HG03378 (cell line): ENCODE measurements around the gene CCDC112.

ENCODE experiments used
- ATAC-seq: cut with Tn5 transposase; IDR thresholded peaks from one replicate; pipeline ENCODE4 v1.9.1; 2021; ENCODE audit warnings: mild to moderate bottlenecking, moderate library complexity; ENCODE audit not compliant: unreplicated experiment

Gene CCDC112, protein sequence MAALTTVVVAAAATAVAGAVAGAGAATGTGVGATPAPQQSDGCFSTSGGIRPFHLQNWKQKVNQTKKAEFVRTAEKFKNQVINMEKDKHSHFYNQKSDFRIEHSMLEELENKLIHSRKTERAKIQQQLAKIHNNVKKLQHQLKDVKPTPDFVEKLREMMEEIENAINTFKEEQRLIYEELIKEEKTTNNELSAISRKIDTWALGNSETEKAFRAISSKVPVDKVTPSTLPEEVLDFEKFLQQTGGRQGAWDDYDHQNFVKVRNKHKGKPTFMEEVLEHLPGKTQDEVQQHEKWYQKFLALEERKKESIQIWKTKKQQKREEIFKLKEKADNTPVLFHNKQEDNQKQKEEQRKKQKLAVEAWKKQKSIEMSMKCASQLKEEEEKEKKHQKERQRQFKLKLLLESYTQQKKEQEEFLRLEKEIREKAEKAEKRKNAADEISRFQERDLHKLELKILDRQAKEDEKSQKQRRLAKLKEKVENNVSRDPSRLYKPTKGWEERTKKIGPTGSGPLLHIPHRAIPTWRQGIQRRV

DNA sequence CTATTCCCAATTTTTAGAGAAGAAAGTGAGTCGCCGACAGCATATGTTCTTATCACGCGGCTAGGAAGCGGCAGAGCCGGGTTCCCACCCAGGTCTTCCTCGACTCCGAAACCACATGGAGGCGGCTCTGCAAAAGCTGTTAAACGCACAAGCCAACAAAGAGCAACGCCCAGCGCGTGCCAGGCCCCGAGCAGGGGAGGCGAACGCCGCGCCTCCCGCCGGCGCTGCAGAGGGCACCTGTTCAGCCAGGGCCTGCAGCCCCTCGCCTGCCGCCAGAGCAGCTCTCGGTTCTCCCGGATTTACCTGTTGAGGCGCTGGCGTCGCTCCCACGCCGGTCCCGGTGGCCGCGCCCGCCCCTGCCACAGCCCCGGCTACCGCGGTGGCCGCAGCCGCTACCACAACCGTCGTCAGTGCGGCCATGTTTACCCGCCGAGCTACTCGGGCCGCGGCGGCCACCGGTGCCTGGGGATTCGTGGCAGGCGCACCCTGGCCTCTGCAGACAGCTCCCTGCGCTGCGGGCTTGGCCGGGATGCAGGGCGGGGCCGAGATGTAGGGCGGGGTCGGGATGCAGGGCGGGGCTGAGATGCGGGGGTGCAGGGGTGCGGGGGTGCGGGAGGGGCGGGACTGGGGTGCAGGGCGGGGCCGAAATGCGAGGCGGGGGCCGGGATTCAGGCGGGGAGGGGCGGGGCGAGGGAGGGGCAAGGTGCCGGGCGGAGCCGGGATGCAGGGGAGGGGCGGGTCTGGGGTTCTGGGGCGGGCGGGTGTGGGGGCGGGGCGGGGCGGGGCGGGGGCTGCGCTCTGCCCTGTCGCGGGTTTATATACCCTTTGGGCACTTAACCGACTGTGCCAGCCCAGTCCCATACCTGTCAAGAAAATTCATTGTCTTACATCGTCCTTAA, at the start of gene CCDC112:
Gene CCDC112, minus strand, starts transcription at position 531 of the 899 bp plus-strand sequence. Its CDS starts 111 bp downstream, at position 420.
- ATAC-seq = peak; percentile 73

DNA sequence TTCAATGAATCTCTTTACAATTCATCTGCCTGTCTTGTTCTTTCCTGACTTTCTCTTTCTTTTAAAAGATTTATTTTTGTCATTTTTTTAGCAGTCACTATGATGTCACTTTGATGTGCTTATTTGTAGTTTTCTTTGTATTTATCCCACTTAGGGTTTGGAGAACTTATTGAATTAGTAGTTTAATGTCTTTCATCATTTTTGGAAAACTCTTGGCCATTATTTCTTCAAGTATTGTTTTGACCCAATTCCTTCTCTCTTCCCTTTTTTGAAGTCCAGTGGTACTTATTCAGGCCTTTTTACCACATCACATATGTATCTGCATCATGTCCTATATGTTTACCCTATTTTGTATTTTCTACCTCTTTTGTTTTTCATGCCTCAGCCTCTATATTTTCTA, 48.9 kb upstream of the CCDC112 start:
- ATAC-seq = no peak

DNA sequence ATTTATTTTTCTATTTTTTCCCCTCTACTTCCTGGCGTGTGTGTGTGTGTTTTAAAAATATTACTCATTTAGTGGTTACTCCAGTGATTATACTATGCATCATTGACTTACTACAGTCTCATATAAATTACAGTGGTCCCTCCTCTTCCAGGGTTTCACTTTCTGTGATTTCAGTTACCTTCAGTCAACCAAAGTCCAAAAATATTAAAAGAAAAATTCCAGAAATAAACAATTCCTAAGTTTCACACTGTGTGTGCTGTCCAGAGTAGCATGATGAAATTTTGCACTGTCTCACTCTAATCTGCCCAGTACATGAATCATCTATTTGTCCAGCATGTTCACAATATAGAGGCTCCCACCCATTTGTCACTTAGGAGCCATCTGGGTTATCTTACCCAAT, 47.4 kb upstream of the CCDC112 start:
- ATAC-seq = no peak

DNA sequence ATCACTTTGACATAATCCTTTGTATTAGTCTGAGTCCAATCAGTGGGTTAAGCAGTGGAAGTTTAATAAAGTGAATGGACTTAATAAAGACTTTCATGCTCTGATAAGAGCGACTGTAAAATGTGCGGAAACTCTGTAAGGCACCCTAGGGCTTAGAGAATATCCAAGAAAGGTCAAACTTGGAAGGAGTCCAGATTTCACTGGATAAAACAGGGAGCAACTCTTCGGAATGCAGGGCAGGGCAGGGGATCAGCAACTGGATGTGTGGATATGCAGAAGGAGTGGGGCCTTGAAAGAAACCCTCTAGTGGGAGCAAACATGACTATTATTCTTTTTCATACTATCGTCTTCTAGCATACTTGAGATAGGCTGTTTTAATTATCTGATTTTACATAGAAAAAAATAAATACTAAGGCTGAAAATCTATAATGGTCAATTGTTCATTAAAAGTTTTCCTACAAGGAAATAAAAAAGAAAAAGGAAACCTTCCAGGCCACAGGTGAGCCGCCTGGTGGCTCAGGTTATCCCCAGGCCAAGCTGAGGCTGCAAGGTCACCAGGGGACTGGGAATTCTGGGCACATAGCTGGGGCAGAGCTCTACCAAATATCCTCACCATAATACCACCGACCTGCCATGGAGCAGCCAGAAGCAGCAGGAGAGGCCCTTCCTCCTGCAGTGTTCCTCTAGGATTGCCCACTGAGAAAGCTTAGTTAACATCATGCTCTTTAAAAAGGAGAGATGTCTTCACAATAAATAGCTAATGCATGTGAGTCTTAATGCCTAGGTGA, 46.3 kb upstream of the CCDC112 start:
- ATAC-seq = no peak

DNA sequence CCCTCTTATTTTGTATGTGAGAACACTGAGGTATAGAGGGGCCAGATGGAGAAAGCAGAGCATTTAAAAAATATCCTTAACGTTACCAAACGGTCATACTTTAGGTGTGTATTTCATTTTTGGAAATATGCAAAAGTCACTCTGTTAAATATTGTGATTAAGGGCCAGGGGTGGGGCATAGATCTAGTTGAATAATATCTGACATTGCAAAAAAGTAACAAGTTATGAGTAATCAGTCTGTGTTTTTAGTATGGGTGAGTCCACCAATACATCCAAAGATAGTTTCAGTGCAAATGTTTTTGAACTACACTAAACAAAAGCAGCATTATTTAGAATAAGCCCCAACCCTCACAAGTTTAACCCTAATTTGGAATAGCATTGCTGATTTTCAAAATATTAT, 45.3 kb upstream of the CCDC112 start:
- no peak for ATAC-seq

DNA sequence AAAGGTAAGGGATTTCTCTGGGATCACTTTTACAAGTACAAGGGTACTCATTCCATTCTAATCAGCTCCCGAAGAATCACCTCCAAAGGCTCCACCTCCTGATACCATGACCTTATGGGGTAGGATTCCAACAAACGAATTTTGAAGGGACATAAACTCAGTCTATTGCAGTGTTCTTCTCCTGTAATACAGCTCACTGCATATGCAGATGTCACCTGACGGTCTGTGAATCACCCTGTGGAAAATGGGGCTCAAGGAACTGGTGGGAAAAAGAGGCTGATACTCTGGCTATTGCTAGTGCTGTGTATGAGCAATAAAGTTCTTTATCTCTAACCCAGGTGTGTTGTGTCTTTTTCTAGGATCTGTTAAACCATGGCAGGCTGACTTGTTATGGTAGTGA, 42.4 kb upstream of the CCDC112 start:
- no peak for ATAC-seq

DNA sequence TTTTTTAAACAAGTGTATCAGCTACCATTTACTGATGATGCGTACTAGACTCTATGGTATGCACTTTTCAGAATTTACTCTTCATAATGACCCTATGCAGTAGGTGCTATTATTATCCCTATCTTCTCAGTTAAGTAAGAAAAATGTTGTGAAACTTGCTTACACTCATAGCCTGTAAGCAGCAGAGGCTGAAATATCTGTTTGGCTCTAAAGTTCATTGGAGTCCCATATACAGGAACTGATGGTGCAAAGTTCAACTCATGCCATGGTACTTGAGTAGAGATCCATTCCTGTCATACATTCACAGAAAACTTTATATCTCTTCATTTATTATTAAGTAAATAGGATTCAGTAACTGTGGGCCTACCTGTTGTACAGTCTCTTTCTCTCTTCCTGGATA, 41.4 kb upstream of the CCDC112 start:
- no peak for ATAC-seq

DNA sequence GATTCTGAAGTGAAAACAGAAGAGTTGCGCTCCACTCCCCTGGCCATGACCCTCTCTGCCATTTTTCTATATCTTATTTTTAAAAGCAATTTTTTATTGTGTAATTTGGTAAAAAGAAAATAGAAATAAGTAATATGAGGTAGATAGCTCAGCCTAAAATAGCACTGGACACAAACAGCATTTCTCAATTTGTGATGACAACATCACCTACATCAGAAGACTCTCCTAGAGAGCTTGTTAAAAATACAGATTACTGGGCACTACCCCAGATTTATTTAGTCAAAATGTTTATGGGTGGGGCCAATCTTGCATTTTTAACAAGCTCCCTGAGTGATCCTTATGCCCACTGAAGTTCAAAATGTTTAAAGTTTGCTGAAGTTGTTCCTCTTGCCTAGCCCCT, 40.5 kb upstream of the CCDC112 start:
- ATAC-seq = no peak

DNA sequence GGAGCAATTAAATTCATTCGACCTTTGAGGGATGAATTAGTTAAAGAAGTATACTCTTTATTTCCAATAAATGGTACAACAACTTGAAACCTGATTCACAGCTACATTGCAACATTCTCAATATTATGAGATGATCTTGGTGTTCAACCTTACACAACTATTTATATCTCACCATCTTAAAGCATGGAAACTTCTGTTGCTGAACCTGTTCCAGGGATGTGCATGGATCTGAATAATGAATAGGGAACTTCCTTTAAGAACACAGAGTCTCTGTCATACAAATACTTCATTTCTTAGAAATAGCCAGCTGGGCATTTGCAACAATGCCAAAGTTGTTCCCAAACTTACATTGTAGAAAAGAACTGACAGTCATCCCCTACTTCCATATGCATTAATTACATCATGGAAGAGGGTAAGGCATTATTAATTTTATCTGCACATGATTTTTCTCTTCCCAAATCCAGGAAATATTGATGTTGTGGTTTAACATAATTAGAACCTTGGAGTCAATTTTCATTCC, 39.8 kb upstream of the CCDC112 start:
- no peak for ATAC-seq

DNA sequence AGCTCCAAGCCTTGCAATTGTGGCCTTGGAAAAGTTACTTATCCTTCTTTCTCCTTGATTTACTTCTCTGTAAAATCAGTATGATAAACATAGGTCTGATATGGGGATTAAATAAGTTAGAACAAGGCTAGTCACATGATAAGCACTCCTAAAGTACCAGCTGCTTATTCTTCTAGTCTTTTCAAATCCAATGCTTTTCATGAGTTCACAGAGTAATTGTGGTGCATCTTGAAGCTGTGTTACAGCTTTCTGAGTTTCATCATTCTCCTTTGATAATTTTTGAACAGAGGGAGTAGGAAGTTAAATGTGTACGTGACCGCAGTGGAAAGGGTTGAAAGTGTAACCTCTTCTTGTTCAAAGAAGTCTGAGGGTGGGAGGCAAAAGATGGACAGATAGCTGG, 38.8 kb upstream of the CCDC112 start:
- ATAC-seq = no peak

DNA sequence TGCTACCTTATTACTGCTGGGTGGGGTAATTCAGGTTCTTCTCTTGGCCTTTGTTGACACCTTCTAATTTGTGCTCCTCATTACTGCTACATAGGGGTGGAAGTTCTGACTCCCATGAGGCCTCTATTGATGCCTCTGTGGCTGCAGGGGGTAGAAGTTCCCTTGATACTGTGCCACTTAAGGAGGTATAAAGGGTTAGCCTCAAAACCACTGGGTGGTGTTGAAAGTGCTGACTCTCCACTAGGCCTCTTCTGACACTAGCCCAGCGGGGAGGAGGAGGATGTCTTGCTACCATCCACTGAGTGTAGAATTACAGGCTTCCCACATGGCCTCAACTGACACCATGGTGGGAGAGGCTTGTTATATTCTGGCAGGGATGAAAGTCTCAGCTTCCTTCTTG, 36.7 kb upstream of the CCDC112 start:
- no peak for ATAC-seq

DNA sequence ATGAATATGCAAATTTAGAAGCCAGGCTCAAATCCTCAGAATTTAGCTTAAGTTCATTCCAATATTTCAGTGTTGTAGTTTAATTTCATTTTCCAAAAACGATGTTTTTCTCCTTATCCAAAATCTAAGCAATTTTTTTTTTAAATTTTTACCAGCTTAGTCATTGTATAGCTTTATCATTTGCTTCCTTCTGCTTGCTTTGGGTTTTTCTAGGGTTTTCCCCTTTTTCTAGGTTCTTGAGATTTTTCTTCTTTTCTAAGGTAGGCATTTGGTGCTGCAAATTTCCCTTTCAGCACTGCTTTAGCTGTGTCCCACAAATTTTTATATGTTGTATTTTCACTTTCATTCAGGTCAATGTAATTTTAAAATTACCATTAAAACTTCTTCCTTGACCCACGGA, 34.4 kb upstream of the CCDC112 start:
- no peak for ATAC-seq

DNA sequence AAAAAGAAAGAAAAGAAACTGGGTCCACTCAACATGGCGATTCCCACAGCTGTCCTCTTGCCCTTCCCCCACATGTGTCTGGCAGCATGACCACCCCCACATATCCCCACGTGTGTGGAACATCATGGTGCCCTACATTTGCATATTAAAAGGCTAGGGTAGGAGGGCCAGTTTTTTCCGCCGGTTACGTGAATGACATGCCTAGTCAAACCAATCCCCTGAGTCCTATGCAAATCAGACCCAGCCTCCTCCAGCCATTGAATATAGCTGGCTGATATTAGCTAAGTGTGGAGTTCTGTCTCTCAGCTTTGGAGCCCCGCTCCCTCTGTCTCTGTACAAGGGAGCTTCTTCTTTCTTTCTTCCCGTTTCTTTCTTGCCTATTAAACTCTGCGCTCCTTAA, 33.0 kb upstream of the CCDC112 start:
- ATAC-seq = no peak

DNA sequence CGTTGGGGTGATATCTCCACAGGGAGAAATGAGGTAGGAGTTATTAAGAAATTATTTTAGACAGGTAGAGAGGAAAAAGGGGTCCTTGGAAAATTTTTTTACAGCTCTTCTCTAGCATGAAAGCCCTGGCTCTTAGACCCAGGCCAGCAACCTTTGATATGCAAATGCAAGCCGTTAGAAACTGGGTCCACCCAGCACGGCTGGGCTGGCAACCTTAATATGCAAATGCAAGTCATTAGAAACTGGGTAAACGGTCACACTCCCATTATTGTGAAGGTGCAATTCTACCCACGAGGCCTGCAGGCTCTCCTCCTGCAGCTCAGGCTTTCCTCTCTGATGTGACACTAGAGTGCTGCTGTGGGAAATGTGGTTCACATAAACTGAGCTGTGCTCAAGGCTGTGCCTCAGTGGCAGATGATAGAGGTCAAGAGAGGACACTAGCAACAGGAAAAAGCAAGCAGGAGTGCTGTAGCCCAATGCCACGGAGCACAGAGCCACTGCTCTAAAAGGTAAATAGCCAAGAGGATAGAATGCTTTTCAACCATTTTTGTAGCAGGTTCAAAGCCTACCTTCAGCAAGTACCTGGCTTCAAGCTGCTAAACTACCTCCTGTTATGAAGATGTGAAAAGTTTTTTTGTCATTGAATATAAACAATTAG, 32.3 kb upstream of the CCDC112 start:
- peak; percentile 42 for ATAC-seq

DNA sequence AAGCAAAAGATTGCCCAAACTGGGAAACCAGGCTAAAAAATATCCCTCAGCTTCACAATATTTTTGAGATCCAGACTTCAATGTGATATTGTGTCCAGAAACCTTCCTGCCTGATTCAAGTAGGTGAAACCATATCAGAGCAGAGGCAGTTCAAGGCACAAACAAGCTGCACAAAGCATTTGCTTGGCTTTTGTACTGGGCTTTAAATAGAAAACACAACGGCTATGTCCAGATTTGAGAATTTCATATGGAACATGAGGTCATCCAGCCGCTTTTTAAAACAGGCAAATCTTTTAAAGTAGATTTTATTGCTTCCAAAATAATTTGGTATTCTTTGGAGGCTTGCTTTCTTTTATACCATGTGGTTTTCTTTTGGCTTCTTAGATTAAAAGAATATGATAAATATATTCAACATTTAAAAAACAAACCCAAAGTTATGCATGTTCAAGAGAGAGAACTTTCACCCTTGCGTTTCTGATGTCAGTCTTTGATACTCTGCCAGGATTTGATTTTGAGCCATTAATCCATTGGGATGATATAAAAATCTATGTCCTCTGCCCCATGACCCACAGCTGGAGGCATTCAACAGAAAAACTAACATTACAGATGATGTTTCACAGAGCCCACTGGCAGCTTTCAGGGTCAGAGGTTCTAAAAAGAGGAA, 29.0 kb upstream of the CCDC112 start:
- no peak for ATAC-seq

DNA sequence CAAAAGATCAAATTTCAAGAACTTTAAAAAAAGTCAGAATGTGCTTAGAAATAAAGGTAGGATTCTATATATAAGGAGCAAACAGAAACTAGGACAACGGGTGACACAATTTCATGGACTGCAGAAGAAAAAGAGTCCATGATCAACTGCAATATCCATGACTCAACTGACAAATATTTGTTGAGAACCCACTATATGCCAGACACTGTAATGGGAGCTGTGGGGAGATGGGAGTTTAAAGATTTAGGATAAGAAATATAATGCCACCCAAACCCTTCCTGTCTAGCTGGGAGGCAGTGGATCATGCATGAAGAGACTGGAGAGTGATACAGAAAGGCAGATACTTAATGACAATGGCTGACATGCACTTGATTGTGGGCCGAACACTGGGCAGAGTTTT, 27.6 kb upstream of the CCDC112 start:
- no peak for ATAC-seq

DNA sequence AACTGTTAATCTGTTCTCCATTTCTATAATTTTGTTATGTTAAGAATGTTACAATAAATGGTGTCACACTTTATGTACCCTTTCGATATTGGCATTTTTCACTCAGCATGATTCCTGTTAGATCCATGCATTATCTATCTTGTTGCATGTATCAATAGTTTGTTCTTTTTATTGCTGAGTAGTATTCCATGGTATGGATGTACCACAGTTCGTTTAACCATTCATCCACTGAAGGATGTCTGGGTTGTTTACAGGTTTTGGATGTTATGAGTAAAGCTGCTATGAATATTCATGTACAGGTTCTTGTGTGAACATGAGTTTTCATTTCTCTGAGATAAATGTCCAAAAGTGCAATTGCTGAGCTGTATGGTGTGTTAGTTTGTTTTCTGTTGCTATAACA, 26.3 kb upstream of the CCDC112 start:
- ATAC-seq = no peak

DNA sequence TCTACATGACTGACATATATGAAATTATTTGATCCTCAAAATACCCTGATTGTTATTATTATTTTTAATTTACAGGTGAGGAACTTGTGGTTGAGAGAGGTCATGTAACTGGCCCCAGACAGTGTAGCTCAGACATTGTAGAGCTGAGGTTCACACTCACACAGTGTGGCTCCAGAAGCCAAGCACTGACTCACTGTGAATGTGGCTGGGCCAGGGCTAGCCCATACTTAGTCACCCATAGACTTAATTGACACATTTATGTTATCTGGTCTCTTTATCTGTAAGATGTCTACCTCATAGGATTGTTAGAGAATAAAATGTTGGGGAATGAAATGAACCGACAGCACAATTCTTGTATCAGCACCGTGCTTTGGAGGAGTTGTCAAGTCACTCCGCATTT, 24.9 kb upstream of the CCDC112 start:
- ATAC-seq = no peak

DNA sequence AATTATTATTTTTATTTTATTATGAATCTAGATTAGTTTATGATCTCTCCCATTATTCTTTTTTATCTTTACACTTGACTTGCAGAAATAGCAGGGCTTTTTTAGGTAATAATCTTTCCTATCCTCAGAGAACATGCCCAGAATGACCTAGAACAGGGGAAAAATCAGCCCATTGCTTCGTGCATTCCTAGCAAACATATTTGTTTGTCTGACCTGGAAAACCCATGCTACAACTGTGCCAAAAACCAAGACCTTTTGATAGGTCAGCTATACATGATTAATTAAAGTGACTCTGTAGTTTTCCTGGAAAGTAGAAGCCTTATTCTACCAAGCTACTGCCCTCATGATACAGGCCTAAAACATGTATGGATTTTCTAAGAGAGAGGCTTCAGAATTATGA, 24.1 kb upstream of the CCDC112 start:
- ATAC-seq = no peak

DNA sequence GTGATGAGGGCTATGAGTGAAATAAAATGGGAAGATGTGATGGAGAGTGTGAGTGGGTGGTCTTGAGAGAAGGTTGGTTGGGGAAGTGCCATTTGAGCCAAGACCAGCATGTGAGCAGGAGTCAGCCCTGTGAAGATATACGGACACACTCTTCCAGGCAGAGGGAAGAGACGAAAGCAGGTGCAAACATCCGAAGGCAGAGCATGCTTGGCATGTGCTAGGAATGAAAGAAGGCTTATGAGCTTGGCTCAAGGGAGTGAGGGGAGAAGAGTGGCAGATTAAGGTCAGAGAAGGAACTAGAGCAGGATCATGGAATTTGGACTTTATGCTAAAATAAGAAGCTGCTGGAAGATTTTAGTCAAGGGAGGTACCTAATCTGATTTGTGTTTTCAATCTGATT, 23.6 kb upstream of the CCDC112 start:
- no peak for ATAC-seq
